Spleen (tissue), 7 donors: ENCODE results near the gene RASA3.

ENCODE experiments used
- CTCF ChIP-seq, 11 experiments: fragments of 200-600 bp in 7 of 11; fragments of 450-650 bp in 4 of 11; sonication (generic) in 4 of 11; IDR thresholded peaks in 8 of 11; conservative IDR thresholded peaks in 3 of 11; 1 replicate in 7 of 11; 2 replicates in 4 of 11; pipeline versions ENCODE4 v1.4.0 to v1.8.0; 2016 to 2021; ENCODE audit warnings: antibody characterized with exemption in 11 of 11, inconsistent platforms in 4 of 11, mild to moderate bottlenecking in 1 of 11
- POLR2A ChIP-seq, 3 donors: fragments of 450-650 bp; IDR thresholded peaks; one replicate each; pipeline ENCODE4 v1.5.1; 2017; ENCODE audit warnings: antibody characterized with exemption in 3 of 3, mild to moderate bottlenecking in 1 of 3
- POLR2AphosphoS5 ChIP-seq, 3 donors: sonication (generic); formaldehyde crosslinking; IDR thresholded peaks; one replicate each; pipeline ENCODE4 v1.5.1; 2017; ENCODE audit warnings: antibody characterized with exemption in 3 of 3
- donor health status: DM: no; HTN: no; CAD: no; lungs with moderate emphysema.
- donor health status: DM: no; HTN: no; CAD: no.
- donor health status: DM: no; HTN: no; CAD: no.

GRCh38 chr13:114167885-114168284 is 35.5 kb upstream of the RASA3 start:
- TF ChIP-seq CTCF (IDR thresholded peaks at IDR 0.05 in 8 of 11, conservative IDR thresholded peaks at IDR 0.05 in 3 of 11) (no peak), POLR2A (IDR thresholded peaks at IDR 0.05) (no peak), POLR2AphosphoS5 (IDR thresholded peaks at IDR 0.05) (no peak)
